ENCODE measurements around the gene GSE1. TPM values are rescaled to one million over a fixed set of nuclear protein-coding genes. Genes with fewer than 3 reads are reported as not detected.
A peak's percentile ranks its signal among the peaks of the same experiment; 100 is the strongest.

GSE1 gene
- total RNA-seq, 6 donors from 2014 or later, result 80.2 to 332 (median 90.8) TPM

DNA sequence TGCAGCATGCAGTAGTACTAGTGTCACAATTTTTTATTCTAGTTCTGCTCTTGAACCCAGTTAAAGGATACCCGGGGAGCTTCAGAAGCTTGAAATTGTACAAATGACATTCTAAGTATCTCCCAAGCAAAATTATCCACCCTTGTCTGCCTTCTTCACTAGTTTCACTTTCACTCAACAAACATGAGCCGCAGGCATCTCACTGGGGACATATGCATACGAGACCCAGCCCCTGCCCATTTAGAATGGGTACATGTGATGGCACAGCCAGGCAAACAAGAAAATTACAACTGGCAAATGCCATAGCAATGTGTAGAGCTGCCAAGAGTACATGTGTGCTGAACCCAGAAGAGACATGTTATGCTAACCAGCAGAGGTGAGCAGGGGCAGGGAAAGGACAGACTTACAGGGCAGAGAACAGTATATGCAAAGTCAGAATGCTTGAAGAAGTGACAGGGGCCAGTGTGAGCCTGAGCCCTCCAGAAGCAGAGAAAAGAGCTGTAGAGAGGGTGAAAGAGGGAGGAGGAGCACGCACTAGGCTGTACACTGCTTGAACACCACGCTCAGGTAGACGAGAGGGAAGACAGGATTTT, 67.3 kb downstream of the GSE1 start:
- H3K27me3 ChIP-seq, result no peaks in the 10 kb centered on the region
- H3K27ac ChIP-seq, result no peak overlapping the region
- TF ChIP-seq POLR2A (IDR thresholded peaks at IDR 0.05) (no peak), EP300 (IDR thresholded peaks at IDR 0.05) (no peak), POLR2AphosphoS5 (IDR thresholded peaks at IDR 0.05) (no peak), CTCF (IDR thresholded peaks at IDR 0.05) (no peak)
- no peak overlapping the region for H3K4me3 ChIP-seq
- WGBS, 2 donors, result 67 to 76% methylated on average over 6 of the region's 6 CpGs
- no peaks in the 10 kb centered on the region for H3K9me3 ChIP-seq
- peaks cover 0 to 11% (median 2%) of the 10 kb centered on the region in 4 donors for H3K4me1 ChIP-seq
- DNase-seq (no peak), ATAC-seq (ENCODE audit: low FRiP score in 2 of 2) (no peak)
- H3K36me3 ChIP-seq, result peaks cover 0 to 16% (median 5%) of the 10 kb centered on the region in 4 donors

- Histone ChIP-seq H3K27me3 (no peaks in the 10 kb centered on the region), H3K27ac (no peak overlapping the region), H3K4me3 (no peak overlapping the region), H3K9me3 (no peaks in the 10 kb centered on the region), H3K36me3 (peaks cover 0 to 10% (median 2%) of the 10 kb centered on the region in 4 donors), H3K4me1 (peaks cover 0 to 11% (median 2%) of the 10 kb centered on the region in 4 donors)
- no peak for TF ChIP-seq POLR2AphosphoS5 (IDR thresholded peaks at IDR 0.05)
- no peak for TF ChIP-seq CTCF (IDR thresholded peaks at IDR 0.05)
- no peak for TF ChIP-seq EP300 (IDR thresholded peaks at IDR 0.05)
- TF ChIP-seq POLR2A (IDR thresholded peaks at IDR 0.05), result no peak
- WGBS, 2 donors, result 64 to 69% methylated on average over 8 of the region's 8 CpGs
- no peak for ATAC-seq (ENCODE audit: low FRiP score in 2 of 2)
- DNase-seq, result peak in 1 of 2 donors; percentile 53
These were observed 68.1 kb downstream of the GSE1 start for GRCh38 chr16:85681255-85681654.

GRCh38 chr16:85682516-85682915, 69.4 kb downstream of the GSE1 start:
- Histone ChIP-seq H3K27me3 (no peaks in the 10 kb centered on the region), H3K4me1 (peaks cover 0 to 11% (median 2%) of the 10 kb centered on the region in 4 donors), H3K9me3 (no peaks in the 10 kb centered on the region), H3K36me3 (no peaks in the 10 kb centered on the region), H3K27ac (no peak overlapping the region), H3K4me3 (no peak overlapping the region)
- WGBS, 2 donors, result 72 to 89% methylated on average over 6 to 9 of the region's 9 CpGs
- TF ChIP-seq CTCF (IDR thresholded peaks at IDR 0.05), result no peak
- no peak for TF ChIP-seq POLR2A (IDR thresholded peaks at IDR 0.05)
- no peak for TF ChIP-seq EP300 (IDR thresholded peaks at IDR 0.05)
- TF ChIP-seq POLR2AphosphoS5 (IDR thresholded peaks at IDR 0.05), result no peak
- no peak for ATAC-seq (ENCODE audit: low FRiP score in 2 of 2)
- DNase-seq, result no peak

- no peak for TF ChIP-seq CTCF (IDR thresholded peaks at IDR 0.05)
- TF ChIP-seq EP300 (IDR thresholded peaks at IDR 0.05), result no peak
- TF ChIP-seq POLR2A (IDR thresholded peaks at IDR 0.05), result no peak
- no peak for TF ChIP-seq POLR2AphosphoS5 (IDR thresholded peaks at IDR 0.05)
- H3K4me3 ChIP-seq, result no peak overlapping the region
- no peak for ATAC-seq (ENCODE audit: low FRiP score in 2 of 2)
- H3K9me3 ChIP-seq, result no peaks in the 10 kb centered on the region
- peaks cover 4 to 19% (median 7%) of the 10 kb centered on the region in 4 donors for H3K4me1 ChIP-seq
- no peak overlapping the region for H3K27ac ChIP-seq
- H3K36me3 ChIP-seq, result no peaks in the 10 kb centered on the region
- no peak for DNase-seq
- no peaks in the 10 kb centered on the region for H3K27me3 ChIP-seq
These were observed 70.2 kb downstream of the GSE1 start for GRCh38 chr16:85683363-85683762.

GRCh38 chr16:85685251-85685650, 72.1 kb downstream of the GSE1 start:
- DNase-seq, result no peak
- H3K27ac ChIP-seq, result no peak overlapping the region
- 96 to 100% methylated on average over 2 of the region's 2 CpGs for WGBS, 2 donors
- TF ChIP-seq POLR2A (IDR thresholded peaks at IDR 0.05) (no peak), POLR2AphosphoS5 (IDR thresholded peaks at IDR 0.05) (no peak), CTCF (IDR thresholded peaks at IDR 0.05) (no peak), EP300 (IDR thresholded peaks at IDR 0.05) (no peak)
- H3K9me3 ChIP-seq, result no peaks in the 10 kb centered on the region
- peaks cover 15 to 33% (median 17%) of the 10 kb centered on the region in 4 donors for H3K4me1 ChIP-seq
- ATAC-seq (ENCODE audit: low FRiP score in 2 of 2), result no peak
- no peaks in the 10 kb centered on the region for H3K36me3 ChIP-seq
- no peak overlapping the region for H3K4me3 ChIP-seq
- no peaks in the 10 kb centered on the region for H3K27me3 ChIP-seq
